ENCODE measurements around the gene LCORL. TPM values are rescaled to one million over a fixed set of nuclear protein-coding genes. Genes with fewer than 3 reads are reported as not detected.
"Not testable (repeated sequence)": the region's sequence is repeated elsewhere in the genome, so short reads cannot be mapped to it uniquely, and the experiment has no call there.

LCORL gene
- polyA plus RNA-seq, 1 donor: 10.0 TPM

- no peak for DNase-seq
These were observed 97.4 kb downstream of the LCORL start for GRCh38 chr4:17924189-17924588.

- DNase-seq: no peak
These were observed 100.1 kb downstream of the LCORL start for GRCh38 chr4:17921451-17921850.

GRCh38 chr4:17920681-17921080 is 100.9 kb downstream of the LCORL start:
- DNase-seq: no peak

GRCh38 chr4:17915439-17915838 is 106.1 kb downstream of the LCORL start:
- DNase-seq: no peak

GRCh38 chr4:17912011-17912410 is 109.5 kb downstream of the LCORL start:
- DNase-seq: no peak

- no peak for DNase-seq
These were observed 109.9 kb downstream of the LCORL start for GRCh38 chr4:17911608-17912007.

- no peak for DNase-seq
These were observed 123.0 kb downstream of the LCORL start for GRCh38 chr4:17898553-17899055.

GRCh38 chr4:17895481-17895880 is 126.1 kb downstream of the LCORL start:
- DNase-seq: no peak

GRCh38 chr4:17894421-17894820 is 127.1 kb downstream of the LCORL start:
- DNase-seq: no peak

- no peak for DNase-seq
These were observed 131.9 kb downstream of the LCORL start for GRCh38 chr4:17889692-17890091.

GRCh38 chr4:17884511-17884910 is 137.0 kb downstream of the LCORL start:
- no peak for DNase-seq

- no peak for DNase-seq
These were observed 137.5 kb downstream of the LCORL start for GRCh38 chr4:17884063-17884462.

GRCh38 chr4:17877661-17878060 is 143.9 kb downstream of the LCORL start:
- no peak for DNase-seq

GRCh38 chr4:17876943-17877342 is 144.6 kb downstream of the LCORL start:
- DNase-seq: no peak

GRCh38 chr4:17875402-17876070 is 146.0 kb downstream of the LCORL start:
- no peak for DNase-seq

- DNase-seq: no peak
These were observed 152.2 kb downstream of the LCORL start for GRCh38 chr4:17869327-17869726.

GRCh38 chr4:17867276-17867675 is 154.3 kb downstream of the LCORL start:
- no peak for DNase-seq

- DNase-seq: no peak
These were observed 154.7 kb downstream of the LCORL start for GRCh38 chr4:17866810-17867209.

GRCh38 chr4:17865866-17866363 is 155.6 kb downstream of the LCORL start:
- no peak for DNase-seq

GRCh38 chr4:17861906-17862305 is 159.6 kb downstream of the LCORL start:
- DNase-seq: not testable (repeated sequence)

- DNase-seq: no peak
These were observed 161.7 kb downstream of the LCORL start for GRCh38 chr4:17859793-17860406.

GRCh38 chr4:17854036-17854435 is 167.5 kb downstream of the LCORL start:
- DNase-seq: no peak

GRCh38 chr4:17851959-17852358 is 169.6 kb downstream of the LCORL start:
- DNase-seq: no peak

- not testable (repeated sequence) for DNase-seq
These were observed 171.3 kb downstream of the LCORL start for GRCh38 chr4:17850295-17850694.

Measured in hindlimb muscle (tissue), 1 donor.